HG03342 (cell line): ENCODE results near the gene TDRKH.
A peak's percentile ranks its signal among the peaks of the same experiment; 100 is the strongest.

Experiments
- ATAC-seq: cut with Tn5 transposase; IDR thresholded peaks from one replicate; pipeline ENCODE4 v1.9.1; 2021; ENCODE audit warnings: mild to moderate bottlenecking, moderate library complexity; ENCODE audit not compliant: unreplicated experiment

The TDRKH gene

GRCh38 chr1:151790071-151790939 lies at the start of gene TDRKH:
TDRKH (minus strand) TSS chr1:151790500; CDS start chr1:151783022, 7,478 bp downstream.
- ATAC-seq = peak; percentile 94

GRCh38 chr1:151839457-151840403 lies 49.4 kb upstream of the TDRKH start, which contains the start of gene C2CD4D:
C2CD4D (minus strand) TSS chr1:151839820; CDS start chr1:151838989, 831 bp downstream.
- ATAC-seq = peak; percentile 58

- no peak for ATAC-seq
Observed at GRCh38 chr1:151839082-151839412, 48.7 kb upstream of the TDRKH start.

GRCh38 chr1:151838222-151839081 lies 48.2 kb upstream of the TDRKH start:
- ATAC-seq = no peak

GRCh38 chr1:151837884-151838221 lies 47.6 kb upstream of the TDRKH start:
- no peak for ATAC-seq

GRCh38 chr1:151837197-151837596 lies 46.9 kb upstream of the TDRKH start:
- ATAC-seq = no peak

GRCh38 chr1:151835596-151835995 lies 45.3 kb upstream of the TDRKH start:
- ATAC-seq = no peak

- no peak for ATAC-seq
Observed at GRCh38 chr1:151834239-151834638, 43.9 kb upstream of the TDRKH start.

GRCh38 chr1:151833172-151833900 lies 43.0 kb upstream of the TDRKH start:
- no peak for ATAC-seq

GRCh38 chr1:151832318-151832980 lies 42.1 kb upstream of the TDRKH start:
- ATAC-seq = no peak

GRCh38 chr1:151831605-151832004 lies 41.3 kb upstream of the TDRKH start, which contains the start of gene RORC:
RORC (minus strand) TSS chr1:151831802; CDS start chr1:151831764, 38 bp downstream.
- ATAC-seq = no peak

GRCh38 chr1:151831256-151831591 lies 40.9 kb upstream of the TDRKH start:
- ATAC-seq = no peak

- no peak for ATAC-seq
Observed at GRCh38 chr1:151830055-151830454, 39.8 kb upstream of the TDRKH start.

GRCh38 chr1:151829352-151830046 lies 39.2 kb upstream of the TDRKH start:
- no peak for ATAC-seq

- ATAC-seq = no peak
Observed at GRCh38 chr1:151828921-151829320, 38.6 kb upstream of the TDRKH start.

- no peak for ATAC-seq
Observed at GRCh38 chr1:151827853-151828252, 37.6 kb upstream of the TDRKH start.

GRCh38 chr1:151825751-151826660 lies 35.7 kb upstream of the TDRKH start:
- ATAC-seq = no peak

GRCh38 chr1:151825204-151825603 lies 34.9 kb upstream of the TDRKH start:
- no peak for ATAC-seq
